ENCODE measurements around the gene ARF6. TPM values are rescaled to one million over a fixed set of nuclear protein-coding genes. Genes with fewer than 3 reads are reported as not detected.

ARF6 gene
- total and polyA plus RNA-seq, 10 of the 15 experiments (the other 5 are each of a cell fraction or from before 2014, with no cell fraction given), result 46.8 to 128 (median 71.9) TPM

DNA sequence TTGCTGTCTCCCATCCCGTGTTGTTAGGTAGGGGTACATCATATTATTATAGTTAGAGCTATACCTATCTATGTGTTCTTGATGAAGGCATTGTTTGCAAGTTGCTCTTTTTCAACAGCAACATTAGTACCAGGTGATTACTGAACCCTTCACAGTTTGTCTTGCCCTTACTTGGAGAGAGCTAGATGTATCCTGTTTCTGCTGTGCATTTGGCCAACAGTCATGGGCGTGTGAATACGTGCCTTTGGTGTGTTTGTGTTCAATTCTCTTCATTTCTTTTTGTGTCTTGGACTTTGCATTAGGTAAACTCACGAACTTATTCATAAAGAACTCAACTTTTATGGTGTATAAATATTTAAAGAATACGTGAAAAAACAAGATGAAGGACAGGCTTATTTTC is 14.3 kb downstream of the ARF6 start:
- H3K9me3 ChIP-seq (replicated peaks; ENCODE audit: control insufficient read depth, insufficient read depth, low read length), result no peaks in the 10 kb centered on the region
- no peak overlapping the region for H3K4me2 ChIP-seq (ENCODE audit: control insufficient read depth, insufficient read depth)
- no peak for TF ChIP-seq HDAC2 (IDR thresholded peaks at IDR 0.05)
- TF ChIP-seq MYC (IDR thresholded peaks at IDR 0.05; ENCODE audit: insufficient read depth, insufficient read length, insufficient replicate concordance, low read length, severe bottlenecking), result no peak
- TF ChIP-seq, protein P1, sequence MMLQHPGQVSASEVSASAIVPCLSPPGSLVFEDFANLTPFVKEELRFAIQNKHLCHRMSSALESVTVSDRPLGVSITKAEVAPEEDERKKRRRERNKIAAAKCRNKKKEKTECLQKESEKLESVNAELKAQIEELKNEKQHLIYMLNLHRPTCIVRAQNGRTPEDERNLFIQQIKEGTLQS (IDR thresholded peaks at IDR 0.05; ENCODE audit: borderline replicate concordance, extremely low read depth, low read depth, low read length), result no peak
- TF ChIP-seq, protein P2, sequence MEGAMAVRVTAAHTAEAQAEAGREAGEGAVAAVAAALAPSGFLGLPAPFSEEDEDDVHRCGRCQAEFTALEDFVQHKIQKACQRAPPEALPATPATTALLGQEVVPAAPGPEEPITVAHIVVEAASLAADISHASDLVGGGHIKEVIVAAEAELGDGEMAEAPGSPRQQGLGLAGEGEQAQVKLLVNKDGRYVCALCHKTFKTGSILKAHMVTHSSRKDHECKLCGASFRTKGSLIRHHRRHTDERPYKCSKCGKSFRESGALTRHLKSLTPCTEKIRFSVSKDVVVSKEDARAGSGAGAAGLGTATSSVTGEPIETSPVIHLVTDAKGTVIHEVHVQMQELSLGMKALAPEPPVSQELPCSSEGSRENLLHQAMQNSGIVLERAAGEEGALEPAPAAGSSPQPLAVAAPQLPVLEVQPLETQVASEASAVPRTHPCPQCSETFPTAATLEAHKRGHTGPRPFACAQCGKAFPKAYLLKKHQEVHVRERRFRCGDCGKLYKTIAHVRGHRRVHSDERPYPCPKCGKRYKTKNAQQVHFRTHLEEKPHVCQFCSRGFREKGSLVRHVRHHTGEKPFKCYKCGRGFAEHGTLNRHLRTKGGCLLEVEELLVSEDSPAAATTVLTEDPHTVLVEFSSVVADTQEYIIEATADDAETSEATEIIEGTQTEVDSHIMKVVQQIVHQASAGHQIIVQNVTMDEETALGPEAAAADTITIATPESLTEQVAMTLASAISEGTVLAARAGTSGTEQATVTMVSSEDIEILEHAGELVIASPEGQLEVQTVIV (IDR thresholded peaks at IDR 0.05; ENCODE audit: borderline replicate concordance, partially characterized antibody), result no peak
- TF ChIP-seq EGR1 (IDR thresholded peaks at IDR 0.05; ENCODE audit: borderline replicate concordance in 1 of 2, low read depth in 2 of 2, low read length in 2 of 2), result no peak
- in situ Hi-C loops (cut with MboI) (no loop called here), intact Hi-C loops (cut with micrococcal nuclease; ENCODE audit: unreplicated experiment) (no loop called here)
- H4K20me1 ChIP-seq (ENCODE audit: control insufficient read depth, insufficient read depth), result no peaks in the 10 kb centered on the region
- H3K4me1 ChIP-seq (ENCODE audit: control insufficient read depth, insufficient read depth, low read length), result no peaks in the 10 kb centered on the region
- no peaks in the 10 kb centered on the region for H3K79me2 ChIP-seq (ENCODE audit: control insufficient read depth, insufficient read depth, low read length)
- RAD21 ChIA-PET (ENCODE audit: unreplicated experiment), result interaction anchor here (0.8 to 1.2 kb wide), 3 partner anchors 8 to 96 kb away, joined by 3 read pairs; no protein-coding TSS in a partner anchor
- POLR2A ChIA-PET, result interaction anchor here (1.1 to 1.4 kb wide), 2 partner anchors 14 to 64 kb away, joined by 3 read pairs; no protein-coding TSS in a partner anchor
- no peak overlapping the region for H3K27ac ChIP-seq (ENCODE audit: control insufficient read depth, insufficient read depth)
- peak; percentile 22; the same call in 1 of the 3 replicates for ATAC-seq
- CTCF ChIA-PET, result interaction anchor here (3.6 kb wide), 1 partner anchor 11 kb away, joined by 9 read pairs; no protein-coding TSS in a partner anchor
- H3K36me3 ChIP-seq (ENCODE audit: control insufficient read depth in 2 of 2, insufficient read depth in 2 of 2, low read length in 1 of 2), result no peaks in the 10 kb centered on the region
- H3K9ac ChIP-seq (ENCODE audit: control insufficient read depth, insufficient read depth, low read length), result no peak overlapping the region
- DNase-seq (ENCODE audit: low read depth, low spot score), result no peak
- no TSS peak for BruUV-seq (replicated peaks)
- H3K4me3 ChIP-seq, result no peak overlapping the region
- H2AFZ ChIP-seq (ENCODE audit: control insufficient read depth, low read depth, low read length), result no peak overlapping the region
- WGBS (ENCODE audit: insufficient coverage, insufficient replicate concordance, low lambda C conversion rate, missing lambda C conversion rate), result 70% methylated on average over 5 of the region's 5 CpGs
- SMC1A ChIA-PET (ENCODE audit: uncharacterized antibody, unreplicated experiment), result interaction anchor here (0.6 to 1.5 kb wide), 5 partner anchors 9 to 423 kb away, joined by 3 to 7 read pairs (median 3); no protein-coding TSS in a partner anchor
- FAIRE-seq, result no peak
- no peaks in the 10 kb centered on the region for H3K27me3 ChIP-seq (replicated peaks in 1 of 2; ENCODE audit: control insufficient read depth in 2 of 2, insufficient read depth in 2 of 2, low read length in 1 of 2)
